Panc1 (cell line): ENCODE measurements around the gene TOP1.

Experiments
- POLR2AphosphoS5 ChIP-seq: IDR thresholded peaks from 2 replicates; pipeline ENCODE4 v1.6.1; 2012; ENCODE audit warnings: mild to moderate bottlenecking, low read depth, low read length, moderate library complexity
- SIN3A ChIP-seq: IDR thresholded peaks from 2 replicates; pipeline ENCODE4 v1.6.1; 2012; ENCODE audit warnings: low read depth, mild to moderate bottlenecking, low read length, moderate library complexity, borderline replicate concordance; ENCODE audit not compliant: insufficient read depth
- TCF7L2 ChIP-seq: IDR thresholded peaks from 2 replicates; pipeline ENCODE4 v1.6.1; 2011; ENCODE audit warnings: mild to moderate bottlenecking, low read depth, low read length, inconsistent platforms
- TF ChIP-seq, protein P1 (sequence below): fragments of 450-650 bp; IDR thresholded peaks from 2 replicates; pipeline ENCODE4 v1.5.1; 2017; ENCODE audit warnings: mild to moderate bottlenecking
- TF ChIP-seq, protein P2 (sequence below), 2 experiments: IDR thresholded peaks; 2 replicates each; pipeline ENCODE4 v1.6.1; 2011 to 2012; ENCODE audit warnings: low read depth in 2 of 2, control low read depth in 1 of 2, low read length in 1 of 2, mild to moderate bottlenecking in 1 of 2, moderate library complexity in 1 of 2; ENCODE audit not compliant: insufficient read depth in 1 of 2

DNA sequence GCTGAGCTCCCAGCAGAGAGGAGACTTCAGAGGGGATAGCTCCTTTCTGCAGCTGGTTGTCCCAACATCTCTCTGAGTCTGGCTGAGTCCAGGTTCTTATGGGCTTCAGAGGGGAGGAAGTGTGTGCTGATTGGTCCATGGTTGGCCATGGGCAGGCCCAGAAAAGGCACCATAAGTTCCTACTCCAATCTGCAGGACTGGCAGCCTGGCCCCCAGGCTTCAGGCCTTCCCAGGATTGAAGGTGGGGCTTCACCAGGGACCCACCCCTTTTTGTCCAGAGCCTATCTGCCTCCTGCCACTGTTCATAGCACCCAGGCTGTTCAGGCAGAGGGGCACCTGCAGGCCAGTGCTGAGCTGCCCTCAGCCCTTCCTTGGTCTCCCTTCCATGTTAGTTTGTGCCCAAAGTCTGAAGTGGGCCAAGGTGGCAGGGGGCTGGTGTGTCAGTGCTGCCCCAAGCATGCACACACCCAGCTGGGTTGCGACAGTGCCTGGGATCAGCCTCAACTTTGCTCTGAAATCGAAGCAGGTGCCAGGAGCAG lies 21.6 kb upstream of the TOP1 start:
- TF ChIP-seq, protein P1, sequence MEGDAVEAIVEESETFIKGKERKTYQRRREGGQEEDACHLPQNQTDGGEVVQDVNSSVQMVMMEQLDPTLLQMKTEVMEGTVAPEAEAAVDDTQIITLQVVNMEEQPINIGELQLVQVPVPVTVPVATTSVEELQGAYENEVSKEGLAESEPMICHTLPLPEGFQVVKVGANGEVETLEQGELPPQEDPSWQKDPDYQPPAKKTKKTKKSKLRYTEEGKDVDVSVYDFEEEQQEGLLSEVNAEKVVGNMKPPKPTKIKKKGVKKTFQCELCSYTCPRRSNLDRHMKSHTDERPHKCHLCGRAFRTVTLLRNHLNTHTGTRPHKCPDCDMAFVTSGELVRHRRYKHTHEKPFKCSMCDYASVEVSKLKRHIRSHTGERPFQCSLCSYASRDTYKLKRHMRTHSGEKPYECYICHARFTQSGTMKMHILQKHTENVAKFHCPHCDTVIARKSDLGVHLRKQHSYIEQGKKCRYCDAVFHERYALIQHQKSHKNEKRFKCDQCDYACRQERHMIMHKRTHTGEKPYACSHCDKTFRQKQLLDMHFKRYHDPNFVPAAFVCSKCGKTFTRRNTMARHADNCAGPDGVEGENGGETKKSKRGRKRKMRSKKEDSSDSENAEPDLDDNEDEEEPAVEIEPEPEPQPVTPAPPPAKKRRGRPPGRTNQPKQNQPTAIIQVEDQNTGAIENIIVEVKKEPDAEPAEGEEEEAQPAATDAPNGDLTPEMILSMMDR = no peak
- TF ChIP-seq POLR2AphosphoS5 (no peak), TCF7L2 (no peak), SIN3A (no peak)
- TF ChIP-seq, protein P2, sequence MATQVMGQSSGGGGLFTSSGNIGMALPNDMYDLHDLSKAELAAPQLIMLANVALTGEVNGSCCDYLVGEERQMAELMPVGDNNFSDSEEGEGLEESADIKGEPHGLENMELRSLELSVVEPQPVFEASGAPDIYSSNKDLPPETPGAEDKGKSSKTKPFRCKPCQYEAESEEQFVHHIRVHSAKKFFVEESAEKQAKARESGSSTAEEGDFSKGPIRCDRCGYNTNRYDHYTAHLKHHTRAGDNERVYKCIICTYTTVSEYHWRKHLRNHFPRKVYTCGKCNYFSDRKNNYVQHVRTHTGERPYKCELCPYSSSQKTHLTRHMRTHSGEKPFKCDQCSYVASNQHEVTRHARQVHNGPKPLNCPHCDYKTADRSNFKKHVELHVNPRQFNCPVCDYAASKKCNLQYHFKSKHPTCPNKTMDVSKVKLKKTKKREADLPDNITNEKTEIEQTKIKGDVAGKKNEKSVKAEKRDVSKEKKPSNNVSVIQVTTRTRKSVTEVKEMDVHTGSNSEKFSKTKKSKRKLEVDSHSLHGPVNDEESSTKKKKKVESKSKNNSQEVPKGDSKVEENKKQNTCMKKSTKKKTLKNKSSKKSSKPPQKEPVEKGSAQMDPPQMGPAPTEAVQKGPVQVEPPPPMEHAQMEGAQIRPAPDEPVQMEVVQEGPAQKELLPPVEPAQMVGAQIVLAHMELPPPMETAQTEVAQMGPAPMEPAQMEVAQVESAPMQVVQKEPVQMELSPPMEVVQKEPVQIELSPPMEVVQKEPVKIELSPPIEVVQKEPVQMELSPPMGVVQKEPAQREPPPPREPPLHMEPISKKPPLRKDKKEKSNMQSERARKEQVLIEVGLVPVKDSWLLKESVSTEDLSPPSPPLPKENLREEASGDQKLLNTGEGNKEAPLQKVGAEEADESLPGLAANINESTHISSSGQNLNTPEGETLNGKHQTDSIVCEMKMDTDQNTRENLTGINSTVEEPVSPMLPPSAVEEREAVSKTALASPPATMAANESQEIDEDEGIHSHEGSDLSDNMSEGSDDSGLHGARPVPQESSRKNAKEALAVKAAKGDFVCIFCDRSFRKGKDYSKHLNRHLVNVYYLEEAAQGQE (IDR thresholded peaks at IDR 0.05; ENCODE audit: insufficient read depth in 1 of 2, low read depth in 2 of 2, low read length in 1 of 2) = no peak
